NCI-H460 (cell line): ENCODE measurements around the gene ANKRD28. TPM values are rescaled to one million over a fixed set of nuclear protein-coding genes. Genes with fewer than 3 reads are reported as not detected.
"Not testable (repeated sequence)": the region's sequence is repeated elsewhere in the genome, so short reads cannot be mapped to it uniquely, and the experiment has no call there.

Source experiments
- DNase-seq: peaks from one replicate; pipeline ENCODE4 v3.0.0-alpha.2; 2016; ENCODE audit warnings: low read depth; ENCODE audit errors: extremely low read depth
- total RNA-seq: library from RNA; depleted of rRNA; stranded (reverse); fragments of >200 nt; shearing (Covaris generic); gene quantifications from 2 replicates; pipeline ENCODE4 v1.2.3, GENCODE V29; 2014

ANKRD28 gene
- total RNA-seq, 1 experiment from 2014 or later = 58.2 TPM

DNA sequence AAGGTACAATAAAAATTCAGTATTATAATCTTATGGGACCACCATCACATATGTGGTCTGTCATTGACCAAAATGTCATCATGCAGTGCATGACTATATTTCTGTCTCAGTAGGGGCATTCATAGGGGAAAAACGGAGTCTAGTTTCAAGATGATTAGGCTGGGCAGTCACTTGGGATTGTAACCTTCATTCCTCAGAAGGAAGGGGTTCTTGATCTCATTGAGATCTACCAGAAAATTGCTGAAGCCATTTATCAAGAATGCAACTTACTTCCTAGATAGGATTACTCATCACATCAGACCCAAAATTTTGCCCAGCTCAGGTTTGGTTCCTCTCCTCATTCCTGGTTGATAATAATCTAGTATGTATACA, 158.9 kb downstream of the ANKRD28 start:
- no peak for DNase-seq

DNA sequence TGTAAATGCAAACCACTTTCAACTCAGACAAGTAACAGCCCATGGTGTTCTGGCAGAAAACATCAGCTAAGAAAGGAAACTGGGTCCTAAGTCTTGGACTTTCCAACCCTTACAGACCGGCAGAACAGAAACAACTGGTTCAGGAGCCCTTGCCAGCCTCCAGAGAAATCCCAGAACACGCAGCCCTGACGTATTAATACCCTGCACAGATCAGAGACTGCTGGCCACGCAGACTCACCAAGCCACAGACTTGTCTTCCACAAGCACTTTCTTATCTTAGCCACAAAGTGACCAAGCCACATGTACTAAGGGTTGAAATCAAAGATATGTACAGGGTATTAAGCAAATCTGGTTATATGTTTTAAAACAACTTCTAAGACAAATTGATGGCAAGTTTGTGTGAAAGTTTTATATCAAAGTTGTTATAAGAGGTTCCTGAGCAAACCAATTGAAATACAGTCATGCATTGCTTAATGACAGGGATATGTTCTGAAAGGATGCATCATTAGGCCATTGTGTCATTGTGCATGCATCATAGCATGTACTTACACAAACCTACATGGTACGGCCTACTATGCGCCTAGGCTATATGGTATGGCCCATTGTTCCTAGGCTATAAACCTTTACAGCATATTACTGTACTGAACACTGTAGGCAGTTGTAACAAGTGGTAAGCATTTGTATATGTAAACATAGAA, 159.4 kb downstream of the ANKRD28 start:
- DNase-seq = no peak

DNA sequence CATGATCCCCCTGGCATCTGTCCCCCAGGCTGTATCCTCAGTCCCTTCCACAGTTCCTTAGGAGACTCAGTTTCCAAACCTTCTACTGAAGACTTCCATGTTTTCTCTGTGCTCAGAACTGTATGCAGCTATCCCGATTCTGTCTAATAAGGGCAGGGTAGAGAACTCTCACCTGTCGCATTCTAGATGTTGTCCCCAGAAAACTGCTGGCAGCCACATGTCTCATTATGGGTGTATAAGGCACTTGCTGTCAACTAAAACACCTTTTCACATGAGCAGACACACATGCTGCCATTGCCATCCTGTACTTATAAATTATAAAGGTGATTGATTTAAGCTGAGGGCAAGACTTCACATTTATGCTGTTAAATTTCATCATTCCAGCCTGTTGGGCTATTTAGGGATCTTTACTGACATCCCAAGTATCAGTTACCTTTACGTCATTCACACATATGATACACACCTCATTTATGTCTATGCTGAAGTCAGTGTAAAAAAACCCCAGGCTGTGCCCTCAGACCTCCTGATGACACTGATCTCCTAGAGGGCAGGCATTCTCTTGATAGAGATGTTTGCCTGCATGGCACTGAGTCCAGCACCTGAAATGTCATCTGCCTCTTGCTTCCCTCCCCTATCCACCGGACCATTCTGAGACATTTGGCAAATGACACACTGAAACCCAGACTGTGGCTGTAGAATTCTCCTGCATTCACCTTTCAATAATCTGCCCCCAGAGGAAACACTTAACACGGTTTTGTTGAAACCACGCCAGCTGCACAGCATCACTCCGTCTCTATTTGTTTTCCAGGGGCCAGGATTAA, 160.4 kb downstream of the ANKRD28 start:
- DNase-seq = peak; percentile 77

DNA sequence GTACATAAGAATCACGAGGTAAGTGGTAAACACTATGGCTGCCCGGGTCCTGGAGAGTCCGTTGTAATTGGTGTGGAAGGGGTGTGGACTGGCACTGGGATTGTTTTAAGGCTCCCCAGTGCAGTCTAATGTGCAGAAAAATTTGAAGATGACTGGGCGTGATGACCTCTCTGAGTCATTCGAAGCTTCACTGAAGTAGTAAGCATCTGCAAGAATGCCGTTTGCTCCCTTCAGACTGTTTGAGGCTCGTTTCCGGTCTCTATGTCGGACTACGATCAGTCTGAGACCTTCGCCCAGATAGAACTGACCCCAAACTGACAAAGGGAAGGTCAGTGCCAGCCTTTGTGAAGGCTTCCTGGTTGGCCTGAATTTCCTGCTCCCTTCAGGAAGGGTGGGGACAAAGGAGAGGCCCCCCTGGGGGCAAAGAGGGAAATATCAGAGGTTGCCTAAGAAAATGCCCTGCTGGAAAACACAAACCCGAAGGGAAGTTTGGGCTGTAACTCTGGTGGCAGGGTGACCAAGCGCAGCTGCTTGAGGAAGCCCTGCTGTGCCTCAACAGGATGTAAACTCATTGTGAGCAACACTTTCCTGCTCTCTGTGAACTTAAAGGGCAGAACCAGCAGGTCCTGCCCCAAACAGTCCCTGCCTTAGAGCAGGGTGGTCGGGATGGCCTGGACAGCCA, 161.6 kb downstream of the ANKRD28 start:
- peak; percentile 87 for DNase-seq

DNA sequence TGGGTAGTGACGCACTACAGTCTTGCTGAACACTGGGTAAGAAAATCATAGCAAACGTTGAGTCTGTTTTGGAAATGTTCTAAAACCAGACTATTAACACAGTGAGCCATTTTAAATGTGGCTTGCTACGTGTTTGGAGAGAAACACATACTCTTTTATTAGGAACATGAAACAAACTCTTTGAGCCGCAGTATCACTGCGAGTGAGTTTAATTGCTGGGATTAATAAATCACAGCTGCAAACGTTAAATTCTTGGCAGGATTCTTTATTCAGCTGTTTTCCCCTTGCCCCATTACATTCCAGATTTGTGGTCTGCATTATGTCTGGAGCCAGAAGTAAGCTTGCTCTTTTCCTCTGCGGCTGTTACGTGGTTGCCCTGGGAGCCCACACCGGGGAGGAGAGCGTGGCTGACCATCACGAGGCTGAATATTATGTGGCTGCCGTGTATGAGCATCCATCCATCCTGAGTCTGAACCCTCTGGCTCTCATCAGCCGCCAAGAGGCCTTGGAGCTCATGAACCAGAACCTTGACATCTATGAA, 162.6 kb downstream of the ANKRD28 start:
- no peak for DNase-seq

DNA sequence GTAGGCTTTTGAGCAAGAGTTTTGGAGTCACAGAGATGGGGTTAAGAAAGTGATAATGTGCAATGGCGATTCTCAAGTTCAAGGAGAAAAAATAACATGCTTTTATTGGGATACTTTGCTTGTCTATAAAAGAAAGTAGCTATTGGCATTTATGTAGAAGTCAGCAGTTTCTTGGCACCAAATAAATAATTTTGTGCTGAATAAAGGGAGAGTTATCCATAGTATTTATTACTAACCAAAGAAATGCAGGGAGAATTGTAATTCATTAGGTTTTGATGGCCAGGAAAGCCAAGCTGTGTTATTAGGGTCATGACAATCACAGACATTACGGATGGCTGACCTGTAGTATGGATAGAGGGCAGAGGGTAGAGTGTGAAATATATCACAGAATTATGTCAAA, 163.1 kb downstream of the ANKRD28 start:
- DNase-seq = no peak

DNA sequence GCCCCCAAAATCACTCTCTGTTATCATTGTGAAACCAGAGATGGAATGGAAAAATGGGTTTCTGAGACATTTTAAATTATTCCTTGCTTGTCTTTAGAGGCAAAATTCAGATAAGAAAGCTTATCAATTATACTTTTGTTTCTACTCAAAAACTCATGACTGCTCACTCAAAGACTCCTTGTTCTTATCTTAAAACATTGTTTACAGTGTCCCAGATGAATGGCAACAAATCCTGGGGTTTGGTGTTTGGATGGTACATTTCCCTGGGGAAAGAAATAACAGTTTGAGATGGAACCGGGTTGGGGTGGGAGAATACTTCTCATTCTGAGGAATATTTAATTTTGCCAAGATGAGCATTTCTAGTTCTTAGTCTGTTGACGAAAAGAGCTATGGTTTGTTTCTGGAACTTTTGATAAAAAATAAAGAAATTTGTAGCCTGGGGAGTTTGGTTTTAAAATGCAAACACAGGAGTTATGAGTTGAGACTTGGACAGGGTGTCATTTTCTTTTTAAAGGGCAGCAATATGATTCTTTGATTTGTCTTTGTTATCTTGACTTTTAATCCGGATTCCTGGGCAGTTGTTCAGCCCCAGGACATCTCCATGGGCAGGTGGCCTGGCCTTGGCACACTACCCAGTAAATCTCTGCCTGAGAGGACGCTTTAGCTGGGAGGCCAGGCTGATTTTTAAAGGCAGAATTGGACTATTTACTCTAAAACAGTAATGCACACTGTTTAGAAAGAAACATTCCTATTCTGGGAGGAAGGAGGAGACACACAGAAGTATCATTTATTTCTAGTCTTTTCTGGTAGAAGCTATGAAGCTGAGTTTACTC, 163.8 kb downstream of the ANKRD28 start:
- DNase-seq = no peak

DNA sequence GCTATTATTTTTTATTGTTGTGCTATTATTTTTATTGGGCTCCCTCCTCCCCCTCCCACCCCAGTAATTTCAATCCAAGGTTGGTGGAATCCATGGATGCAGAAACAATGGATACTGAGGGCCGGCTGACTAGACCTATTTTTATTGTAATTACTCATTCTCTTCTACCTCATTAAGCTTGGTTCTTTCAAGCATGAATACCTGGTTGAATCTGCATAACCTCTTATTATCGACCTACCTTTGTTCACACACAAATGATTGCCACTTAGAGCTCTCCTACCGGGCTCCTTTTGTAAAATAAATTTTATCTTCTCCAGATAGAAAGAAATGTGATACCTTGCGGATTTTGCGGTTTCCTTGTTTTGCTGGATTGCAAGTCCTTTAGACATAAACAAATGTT, 164.6 kb downstream of the ANKRD28 start:
- DNase-seq = no peak

DNA sequence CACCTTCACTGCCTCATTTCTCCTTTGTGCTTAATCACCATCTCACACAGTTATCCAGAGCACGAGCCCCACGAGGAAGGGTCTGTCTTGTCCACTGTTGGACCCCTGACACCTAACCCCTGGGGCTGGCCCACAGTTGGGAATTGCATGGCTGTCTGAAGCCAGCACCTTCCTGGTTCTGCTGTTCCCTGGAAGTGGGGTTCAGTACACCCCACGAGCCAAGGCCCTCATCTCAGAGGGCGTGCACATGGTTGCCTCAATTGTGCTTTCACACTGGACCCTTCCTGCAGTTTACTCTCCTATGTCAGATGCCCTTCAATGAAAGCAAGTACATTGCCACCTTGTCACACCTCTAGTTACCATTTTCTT, 165.6 kb downstream of the ANKRD28 start:
- DNase-seq = no peak

DNA sequence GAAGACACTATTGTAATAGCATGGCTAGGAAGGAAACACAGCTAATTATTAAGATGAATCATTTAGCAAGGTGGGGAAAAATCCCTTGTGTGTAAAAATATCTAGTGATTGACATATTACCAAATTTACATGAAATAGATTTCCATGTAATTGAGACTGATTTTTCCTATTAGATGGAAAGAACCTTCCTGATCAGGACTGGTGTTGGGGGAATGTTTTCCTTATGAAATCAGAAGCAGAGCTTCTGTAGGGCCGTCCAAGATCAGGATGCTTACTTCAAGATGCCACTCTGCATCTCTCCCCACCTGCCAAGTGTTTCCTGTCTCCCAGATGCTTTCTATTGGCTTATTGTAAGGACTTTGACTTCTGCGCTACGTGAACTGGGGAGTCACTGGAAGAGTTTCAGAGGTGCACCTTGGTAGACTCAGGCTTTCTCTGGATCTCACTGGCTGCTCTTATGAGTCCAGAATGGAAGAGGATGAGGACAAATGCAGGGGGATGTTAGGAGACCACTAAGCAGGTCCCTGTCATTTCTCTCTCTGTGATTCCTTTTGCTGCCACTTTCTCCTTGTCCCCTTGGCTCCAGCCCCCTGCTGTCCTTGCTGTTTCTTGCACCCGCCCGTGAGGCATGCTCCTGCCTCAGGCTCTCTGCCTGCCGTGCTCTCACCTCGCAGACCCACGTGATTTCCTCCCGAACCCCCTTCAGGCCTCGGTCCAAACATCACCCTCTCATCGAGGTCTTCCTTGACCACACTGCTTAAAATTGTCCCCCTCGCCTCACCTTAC, 166.2 kb downstream of the ANKRD28 start:
- no peak for DNase-seq

DNA sequence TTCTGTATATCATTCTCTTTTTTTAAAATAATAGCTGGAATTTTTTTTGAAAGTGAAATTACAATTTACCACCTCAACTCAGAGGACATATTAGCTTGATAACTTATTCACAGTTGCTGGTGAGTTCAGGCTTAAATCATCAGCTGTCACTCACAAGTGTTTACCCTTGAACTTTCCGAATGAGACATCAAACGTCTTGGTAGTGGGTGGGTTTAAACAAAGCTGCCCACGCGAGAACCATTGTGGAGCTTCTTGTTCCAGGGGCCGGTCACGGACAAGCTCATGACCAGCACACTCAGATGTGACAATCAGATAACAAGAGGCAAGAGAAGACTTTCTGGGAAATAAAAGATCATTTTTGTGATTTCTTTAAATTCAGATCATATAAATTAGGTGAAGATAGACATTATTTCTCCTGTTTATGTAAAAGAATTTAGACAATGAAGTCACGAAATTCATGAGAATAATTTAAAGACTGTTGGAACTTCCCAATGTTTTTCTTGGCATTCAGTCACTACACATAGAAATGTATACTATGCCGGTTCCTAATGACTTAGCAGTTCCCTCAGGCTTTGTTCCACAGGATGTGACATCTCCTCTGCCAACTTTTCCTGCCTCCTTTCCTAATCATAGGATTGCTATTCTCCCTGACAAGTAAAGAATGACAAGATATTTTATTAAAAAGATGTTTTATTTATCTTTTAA, 167.0 kb downstream of the ANKRD28 start:
- peak; percentile 84 for DNase-seq

DNA sequence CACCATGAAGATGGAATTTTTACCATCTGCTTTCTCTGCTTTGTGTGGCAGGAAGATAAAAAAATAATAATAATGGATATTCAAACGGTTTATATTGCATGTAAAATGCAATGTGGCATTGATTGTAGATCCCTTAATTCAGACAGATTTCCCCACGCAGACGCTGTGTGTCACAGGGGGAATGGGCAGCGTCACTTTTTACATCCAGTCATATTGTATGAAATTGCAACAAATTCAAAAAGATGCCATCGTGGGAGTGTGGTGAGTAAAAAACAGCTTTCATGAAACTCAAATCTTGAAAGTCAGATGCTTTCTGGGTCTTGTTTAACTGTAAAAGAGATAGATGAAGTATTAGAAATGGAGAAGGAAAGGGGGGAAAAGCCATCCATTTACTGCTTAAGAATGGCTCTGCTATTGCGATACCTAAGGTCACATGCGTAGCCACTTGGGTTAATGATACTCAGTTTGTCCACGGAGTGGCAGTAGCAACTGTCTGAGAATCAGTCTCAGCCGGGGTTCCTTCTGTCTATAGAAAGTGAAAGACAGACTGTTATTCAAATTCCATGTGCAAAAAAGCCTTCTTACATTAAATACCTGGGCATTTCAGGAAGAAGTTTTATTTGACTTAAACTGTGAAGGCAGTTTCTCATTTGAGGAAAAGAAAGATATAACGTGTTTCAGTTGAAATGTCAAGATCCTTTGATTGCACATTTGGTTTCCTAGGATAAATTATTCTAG, 167.8 kb downstream of the ANKRD28 start:
- peak; percentile 86 for DNase-seq

DNA sequence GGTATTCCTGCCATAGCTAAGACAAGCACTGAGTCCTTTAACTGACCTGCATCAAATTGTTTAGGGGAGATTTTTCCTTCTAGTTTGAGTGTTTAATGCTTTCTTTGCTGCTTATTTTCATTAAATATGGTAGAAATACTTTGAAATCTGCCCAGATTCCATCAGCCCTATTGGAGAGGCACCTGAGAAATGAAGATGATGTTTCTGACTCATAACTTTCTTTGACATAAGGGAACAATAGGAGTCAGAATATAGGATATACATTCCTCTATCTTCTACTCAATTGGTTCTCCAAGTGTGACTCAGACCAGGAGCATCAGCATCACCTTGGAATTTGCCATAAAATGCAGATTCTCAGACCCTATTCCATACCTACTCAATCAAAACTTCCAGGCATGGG, 168.8 kb downstream of the ANKRD28 start:
- DNase-seq = no peak

DNA sequence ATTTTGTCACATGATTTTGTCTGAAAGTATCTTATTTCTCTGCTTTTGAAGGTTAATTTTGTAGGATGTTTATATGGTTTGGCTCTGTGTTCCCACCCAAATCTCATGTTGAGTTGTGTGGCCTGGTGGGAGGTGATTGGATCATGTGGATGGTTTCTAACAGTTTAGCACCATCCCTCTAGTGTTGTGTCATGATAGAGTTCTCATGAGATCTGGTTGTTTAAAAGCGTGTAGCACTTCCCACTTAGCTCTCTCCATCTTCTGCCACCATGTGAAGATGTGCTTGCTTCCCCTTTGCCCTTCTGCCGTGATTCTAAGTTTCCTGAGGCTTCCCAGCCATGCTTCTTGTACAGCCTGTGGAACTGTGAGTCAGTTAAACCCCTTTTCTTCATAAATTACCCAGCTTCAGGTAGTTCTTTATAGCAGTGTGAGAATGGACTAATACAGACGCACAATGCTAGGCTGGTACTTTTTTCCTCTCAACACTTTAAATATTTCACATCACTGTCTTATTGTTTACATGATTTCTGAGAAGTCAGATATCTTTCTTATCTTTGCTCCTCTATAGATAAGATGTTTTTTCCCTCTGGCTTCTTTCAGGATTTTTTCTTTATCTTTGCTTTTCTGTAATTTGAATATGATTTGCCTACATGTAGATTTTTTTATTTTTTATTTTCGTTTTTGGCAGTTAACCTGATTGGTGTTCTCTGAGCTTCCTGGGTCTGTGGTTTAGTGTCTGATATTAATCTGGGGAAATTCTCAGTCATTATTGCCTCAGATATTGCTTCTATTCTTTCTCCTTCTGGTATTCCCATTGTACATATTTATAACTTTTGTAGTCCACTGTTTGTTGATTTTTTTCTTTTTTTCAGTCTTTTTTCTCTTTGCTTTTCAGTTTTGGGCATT, 174.0 kb downstream of the ANKRD28 start:
- no peak for DNase-seq

DNA sequence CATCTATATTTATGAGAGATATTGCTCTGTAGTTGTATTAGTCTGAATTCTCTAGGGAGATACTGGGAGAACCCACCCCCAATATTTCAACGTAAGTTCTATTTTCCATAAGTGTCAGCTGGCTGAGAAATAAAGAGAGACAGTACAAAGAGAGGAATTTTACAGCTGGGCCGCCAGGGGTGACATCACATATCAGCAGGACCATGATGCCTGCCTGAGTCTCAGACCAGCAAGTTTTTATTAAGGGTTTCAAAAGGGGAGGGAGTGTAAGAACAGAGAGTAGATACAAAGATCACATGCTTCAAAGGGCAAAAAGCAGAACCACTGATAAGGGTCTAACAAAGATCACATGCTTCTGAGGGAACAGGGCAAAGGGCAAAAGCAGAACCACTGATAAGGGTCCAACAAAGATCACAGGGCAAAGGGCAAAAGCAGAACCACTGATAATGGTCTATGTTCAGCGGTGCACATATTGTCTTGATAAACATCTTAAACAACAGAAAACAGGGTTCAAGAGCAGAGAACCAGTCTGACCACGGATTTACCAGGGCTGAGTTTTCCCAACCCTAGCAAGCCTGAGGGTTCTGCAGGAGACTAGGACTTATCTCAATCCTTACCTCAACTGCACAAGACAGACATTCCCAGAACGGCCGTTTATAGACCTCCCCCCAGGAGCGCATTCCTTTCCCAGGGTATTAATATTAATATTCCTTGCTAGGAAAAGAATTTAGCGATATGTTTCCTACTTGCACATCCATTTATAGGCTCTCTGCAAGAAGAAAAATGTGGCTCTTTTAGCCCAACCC, 177.9 kb downstream of the ANKRD28 start:
- DNase-seq = not testable (repeated sequence)
